AG10803 (cell line): Measurements from ENCODE around the gene VPS37C.

Experiments
- DNase-seq: peaks from one replicate; pipeline ENCODE4 v3.0.0; 2010; ENCODE audit warnings: low read depth
- H3K4me3 ChIP-seq: 2 replicates; pipeline ENCODE4 v1.5.1; 2011; ENCODE audit warnings: mild to moderate bottlenecking, low read length, control low read depth
- TF ChIP-seq, protein P1 (sequence below): conservative IDR thresholded peaks from 2 replicates; pipeline ENCODE4 v1.5.1; 2011; ENCODE audit warnings: mild to moderate bottlenecking, low read length, control low read depth, inconsistent platforms

VPS37C gene

DNA sequence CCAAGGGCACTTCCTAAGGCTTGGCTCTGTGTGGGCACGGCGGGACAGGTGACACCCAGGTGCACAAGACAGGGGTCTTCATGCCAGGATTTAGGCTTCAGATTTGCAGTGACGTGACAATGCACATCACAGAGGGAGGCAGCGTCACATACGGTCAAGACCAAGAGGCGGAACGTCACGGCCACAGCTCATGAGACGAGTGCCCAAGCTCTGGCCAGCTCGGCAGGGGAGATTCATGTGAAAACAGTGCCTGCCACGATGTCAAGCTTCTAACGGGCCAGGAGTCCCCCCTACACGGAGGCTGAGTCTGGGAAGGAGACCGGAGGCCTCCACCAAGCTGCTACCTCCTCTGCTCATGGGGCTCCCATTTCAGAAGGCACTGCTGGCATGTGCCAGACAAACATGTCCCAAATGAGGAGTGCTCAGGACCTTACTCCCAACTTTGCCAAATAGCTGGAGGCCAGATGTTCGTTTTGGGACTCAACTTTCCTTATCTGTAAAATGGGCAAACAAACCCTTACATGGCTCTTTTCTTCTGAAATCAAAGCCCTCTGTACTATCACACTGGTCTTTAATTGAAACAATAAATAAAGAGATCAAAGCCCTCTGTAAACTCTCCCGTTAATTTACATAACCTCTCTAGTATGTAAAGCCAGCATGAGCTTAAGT is 16.6 kb downstream of the VPS37C start:
- no peak for DNase-seq
- TF ChIP-seq, protein P1, sequence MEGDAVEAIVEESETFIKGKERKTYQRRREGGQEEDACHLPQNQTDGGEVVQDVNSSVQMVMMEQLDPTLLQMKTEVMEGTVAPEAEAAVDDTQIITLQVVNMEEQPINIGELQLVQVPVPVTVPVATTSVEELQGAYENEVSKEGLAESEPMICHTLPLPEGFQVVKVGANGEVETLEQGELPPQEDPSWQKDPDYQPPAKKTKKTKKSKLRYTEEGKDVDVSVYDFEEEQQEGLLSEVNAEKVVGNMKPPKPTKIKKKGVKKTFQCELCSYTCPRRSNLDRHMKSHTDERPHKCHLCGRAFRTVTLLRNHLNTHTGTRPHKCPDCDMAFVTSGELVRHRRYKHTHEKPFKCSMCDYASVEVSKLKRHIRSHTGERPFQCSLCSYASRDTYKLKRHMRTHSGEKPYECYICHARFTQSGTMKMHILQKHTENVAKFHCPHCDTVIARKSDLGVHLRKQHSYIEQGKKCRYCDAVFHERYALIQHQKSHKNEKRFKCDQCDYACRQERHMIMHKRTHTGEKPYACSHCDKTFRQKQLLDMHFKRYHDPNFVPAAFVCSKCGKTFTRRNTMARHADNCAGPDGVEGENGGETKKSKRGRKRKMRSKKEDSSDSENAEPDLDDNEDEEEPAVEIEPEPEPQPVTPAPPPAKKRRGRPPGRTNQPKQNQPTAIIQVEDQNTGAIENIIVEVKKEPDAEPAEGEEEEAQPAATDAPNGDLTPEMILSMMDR = no peak
- H3K4me3 ChIP-seq = no peak overlapping the region

DNA sequence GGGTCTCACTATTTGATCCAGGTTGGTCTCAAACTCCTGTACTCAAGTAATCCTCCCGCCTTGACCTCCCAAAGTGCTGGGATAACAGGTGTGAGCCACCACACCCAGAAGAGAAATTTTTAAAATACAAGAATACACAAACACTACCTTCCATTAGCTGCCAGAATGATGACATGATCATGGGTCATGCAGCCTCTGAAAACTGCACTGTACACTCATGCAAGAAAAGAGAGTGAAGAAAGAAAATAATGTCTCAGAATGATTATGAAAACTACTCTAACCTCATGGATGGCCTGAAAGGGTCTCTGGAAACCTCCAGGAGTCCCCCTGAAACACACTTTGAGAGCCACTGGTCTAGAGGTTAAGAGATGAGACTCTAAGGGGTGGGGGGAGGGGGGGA is 18.8 kb downstream of the VPS37C start:
- H3K4me3 ChIP-seq = no peak overlapping the region
- DNase-seq = no peak
- TF ChIP-seq, protein P1 = no peak

DNA sequence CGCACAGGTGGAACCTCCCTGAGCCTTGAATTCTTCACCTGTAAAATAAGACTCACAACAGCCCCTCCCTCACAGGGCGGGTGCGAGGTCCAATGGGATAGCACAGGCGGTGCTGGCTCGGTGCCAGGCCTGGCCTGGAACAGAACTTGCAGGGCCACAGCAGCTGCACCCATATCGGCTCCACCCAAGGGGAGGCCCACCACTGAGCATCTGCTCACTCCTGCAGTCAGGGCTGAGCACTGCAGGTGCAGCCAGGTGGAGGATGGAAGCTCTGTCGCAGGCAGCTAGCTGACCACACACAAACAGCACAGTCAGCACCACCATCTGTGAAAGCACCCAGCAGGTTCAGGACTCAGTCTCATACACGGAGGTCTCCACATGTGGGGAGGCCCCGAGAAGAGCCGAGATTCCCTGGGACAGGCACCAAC is 19.6 kb downstream of the VPS37C start:
- no peak overlapping the region for H3K4me3 ChIP-seq
- no peak for DNase-seq
- TF ChIP-seq, protein P1 = no peak

DNA sequence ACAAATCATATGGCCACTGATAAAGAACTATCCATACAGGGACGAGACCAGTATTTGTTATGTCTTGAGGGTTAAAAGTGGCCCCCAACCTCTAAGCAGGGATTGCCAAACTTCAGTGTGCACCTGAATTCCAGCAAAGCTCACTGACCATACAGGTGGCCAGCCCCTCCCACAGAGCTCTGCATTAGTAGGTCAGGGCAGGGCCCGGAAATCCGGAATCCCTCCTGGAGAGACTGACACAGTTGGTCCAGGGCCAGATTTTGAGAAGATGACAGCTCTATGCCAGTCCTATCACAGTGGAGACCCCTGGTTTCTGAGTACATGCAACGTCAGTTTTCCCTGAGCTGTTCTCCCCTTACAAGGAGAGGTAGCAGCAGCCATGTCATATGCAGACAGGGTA is 20.8 kb downstream of the VPS37C start:
- no peak for DNase-seq
- H3K4me3 ChIP-seq = no peak overlapping the region
- TF ChIP-seq, protein P1 = no peak

DNA sequence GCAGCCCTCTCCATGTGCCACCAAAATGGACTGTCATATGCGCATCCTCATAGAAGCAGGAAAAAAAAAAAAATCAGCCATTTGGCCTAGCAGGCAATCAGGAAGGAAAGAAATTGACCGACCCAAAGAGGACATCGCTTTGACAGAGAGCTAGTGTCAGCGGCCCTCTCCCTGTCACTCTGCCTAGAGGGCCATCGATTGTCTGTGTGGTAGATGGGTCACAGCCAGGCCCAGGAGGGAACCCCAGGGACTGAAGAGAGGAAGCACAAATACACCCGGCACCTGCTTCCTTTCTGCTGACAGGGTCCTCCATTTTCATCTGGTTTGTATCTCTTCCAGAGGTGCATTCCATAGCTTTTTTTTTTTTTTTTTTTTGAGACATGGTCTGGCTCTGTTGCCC is 21.8 kb downstream of the VPS37C start:
- TF ChIP-seq, protein P1 = no peak
- peak; percentile 34 for DNase-seq

DNA sequence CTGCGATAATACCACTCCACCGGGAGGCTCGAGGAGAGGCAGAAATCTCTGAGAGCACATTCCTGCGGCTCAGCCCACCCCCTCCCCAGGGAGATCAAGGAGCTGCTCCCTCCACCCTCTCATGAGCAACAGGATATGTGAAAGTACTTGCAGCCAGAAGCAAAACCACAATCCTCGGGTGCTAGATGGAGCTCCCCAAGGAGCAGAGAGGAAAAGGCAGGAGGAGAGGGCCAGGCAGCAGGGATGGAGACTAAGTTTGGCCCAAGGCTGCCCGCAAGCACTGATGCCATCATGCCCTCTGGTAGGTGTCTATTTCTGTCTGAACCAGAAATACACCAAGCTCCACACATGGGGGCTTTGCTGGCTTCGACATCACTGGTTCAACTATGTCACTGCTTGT is 22.3 kb downstream of the VPS37C start:
- TF ChIP-seq, protein P1 = no peak
- DNase-seq = peak; percentile 86
- no peak overlapping the region for H3K4me3 ChIP-seq

More for the DNA sequence above, 21.8 kb downstream of the VPS37C start:
- no peak overlapping the region for H3K4me3 ChIP-seq

DNA sequence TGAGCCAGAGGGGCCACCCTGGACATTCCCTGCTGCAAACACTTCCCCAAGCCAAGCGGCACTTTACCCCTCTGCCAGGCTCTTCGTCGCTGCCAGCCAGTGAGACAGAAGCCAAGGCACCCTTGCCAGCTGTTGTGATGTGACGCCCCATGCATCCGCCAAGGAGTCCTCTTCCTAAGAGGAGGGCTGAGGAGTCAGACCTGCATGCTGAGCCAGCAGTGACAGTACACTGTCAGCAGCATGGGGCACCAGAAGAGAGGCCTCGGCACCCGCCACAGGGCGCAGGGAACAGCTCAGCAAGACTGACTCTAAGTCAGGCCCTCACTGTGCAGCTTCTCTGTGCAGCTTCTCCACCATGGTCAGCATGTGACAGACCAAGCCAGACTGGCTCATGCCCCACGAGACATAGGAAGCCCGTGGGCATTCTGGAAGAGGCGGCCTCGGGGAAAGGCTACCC is 26.4 kb downstream of the VPS37C start:
- TF ChIP-seq, protein P1 = no peak
- no peak for DNase-seq
- H3K4me3 ChIP-seq = no peak overlapping the region
